Measurements from ENCODE around the gene ZDHHC20. TPM values are rescaled to one million over a fixed set of nuclear protein-coding genes. Genes with fewer than 3 reads are reported as not detected.

Gene ZDHHC20
- total and polyA plus RNA-seq, 2 of the 4 experiments (the other 2 are of a cell fraction): 16.1 to 72.4 TPM

GRCh38 chr13:21426238-21426637, 32.9 kb downstream of the ZDHHC20 start:
- no peaks in the 10 kb centered on the region for H4K20me1 ChIP-seq (ENCODE audit: insufficient read depth, low read length)
- POLR2A ChIA-PET (ENCODE audit: unreplicated experiment): no interaction called here
- CTCF ChIA-PET: interaction anchor here (0.5 kb wide), 1 partner anchor 711 kb away, joined by 3 read pairs; no protein-coding TSS in a partner anchor

More at GRCh38 chr13:21426238-21426637, 32.9 kb downstream of the ZDHHC20 start:
- H3K4me2 ChIP-seq (ENCODE audit: low read depth, low read length): no peak overlapping the region
- H3K79me1 ChIP-seq (ENCODE audit: low read depth in 1 of 2, low read length in 2 of 2): peaks cover 15 to 19% of the 10 kb centered on the region in 2 experiments
- H2AK5ac ChIP-seq (ENCODE audit: low read depth, low read length): no peak overlapping the region
- in situ Hi-C loops (cut with MboI; ENCODE audit: low sequenced_read_pairs) (no loop called here), dilution Hi-C loops (cut with HindIII; ENCODE audit: low sequenced_read_pairs, unreplicated experiment) (no loop called here), intact Hi-C loops (cut with micrococcal nuclease) (no loop called here)
- no peak overlapping the region for H4K91ac ChIP-seq (ENCODE audit: insufficient read depth, low read depth, low read length)
- TF ChIP-seq ELK1 (IDR thresholded peaks at IDR 0.05; ENCODE audit: borderline replicate concordance, low read depth, low read length) (no peak), RFX5 (IDR thresholded peaks at IDR 0.05; ENCODE audit: low read depth, low read length) (no peak), SMC3 (IDR thresholded peaks at IDR 0.05; ENCODE audit: low read depth, low read length) (no peak), FOS (IDR thresholded peaks at IDR 0.05; ENCODE audit: low read depth, low read length) (no peak), MAFK (IDR thresholded peaks at IDR 0.05; ENCODE audit: low read depth, low read length) (no peak), MXI1 (IDR thresholded peaks at IDR 0.05; ENCODE audit: borderline replicate concordance, low read depth, low read length) (no peak), RCOR1 (IDR thresholded peaks at IDR 0.05; ENCODE audit: insufficient replicate concordance, low read length) (no peak), BHLHE40 (IDR thresholded peaks at IDR 0.05; ENCODE audit: low read depth, low read length) (no peak), CTCF (conservative IDR thresholded peaks at IDR 0.05; ENCODE audit: low read depth, low read length) (no peak), CEBPB (IDR thresholded peaks at IDR 0.05; ENCODE audit: low read depth, low read length) (no peak), POLR2A (IDR thresholded peaks at IDR 0.05; ENCODE audit: low read depth, low read length) (no peak), RAD21 (IDR thresholded peaks at IDR 0.05; ENCODE audit: low read length) (no peak), CHD1 (IDR thresholded peaks at IDR 0.05; ENCODE audit: low read depth, low read length) (no peak), MAZ (IDR thresholded peaks at IDR 0.05; ENCODE audit: borderline replicate concordance, low read depth, low read length) (no peak), NFE2L2 (IDR thresholded peaks at IDR 0.05; ENCODE audit: low read depth, low read length) (no peak), USF2 (IDR thresholded peaks at IDR 0.05; ENCODE audit: low read depth, low read length) (no peak)
- no TSS peak for BruUV-seq (replicated peaks)
- no peak overlapping the region for H4K5ac ChIP-seq (ENCODE audit: low read depth, low read length)
- ATAC-seq (ENCODE audit: low read depth): no peak
- no peak overlapping the region for H3K56ac ChIP-seq (ENCODE audit: extremely low read depth, insufficient read depth, low read length)
- no peak overlapping the region for H4K8ac ChIP-seq (ENCODE audit: low read depth in 2 of 2, low read length in 2 of 2)
- H3K27ac ChIP-seq (ENCODE audit: insufficient read depth, low read length): no peak overlapping the region
- no peaks in the 10 kb centered on the region for H3K27me3 ChIP-seq (ENCODE audit: control insufficient read depth, insufficient read depth, low read length)
- H3K18ac ChIP-seq (ENCODE audit: low read depth, low read length): no peak overlapping the region
- H3K36me3 ChIP-seq (ENCODE audit: control insufficient read depth, insufficient read depth, low read length): no peaks in the 10 kb centered on the region
- H2AK9ac ChIP-seq (replicated peaks; ENCODE audit: low read depth, low read length, poor library complexity): no peak overlapping the region
- H3K9ac ChIP-seq (ENCODE audit: low read depth, low read length): no peak overlapping the region
- no peak overlapping the region for H2AFZ ChIP-seq (replicated peaks; ENCODE audit: low read length, poor library complexity)
- H3K9me3 ChIP-seq (ENCODE audit: control insufficient read depth, insufficient read depth, low read length): no peaks in the 10 kb centered on the region
- H2BK120ac ChIP-seq (ENCODE audit: low read depth, low read length): no peak overlapping the region
- H2BK20ac ChIP-seq (ENCODE audit: low read depth, low read length): no peak overlapping the region
- no peaks in the 10 kb centered on the region for H3K4me1 ChIP-seq (ENCODE audit: control insufficient read depth, insufficient read depth, low read length)
- no peaks in the 10 kb centered on the region for H3K9me1 ChIP-seq (ENCODE audit: insufficient read depth, low read length)
- DNase-seq: no peak
- H2BK15ac ChIP-seq (ENCODE audit: low read depth, low read length): no peak overlapping the region
- no peak overlapping the region for H3K23ac ChIP-seq (ENCODE audit: low read depth, low read length)
- no peak overlapping the region for H3K14ac ChIP-seq (replicated peaks; ENCODE audit: low read depth, low read length)
- no peak overlapping the region for H2BK5ac ChIP-seq (ENCODE audit: low read depth, low read length, poor library complexity, severe bottlenecking)
- no peak overlapping the region for H3K4ac ChIP-seq (ENCODE audit: low read depth, low read length)
- 83% methylated on average over 1 of the region's 1 CpG; no CpG with 5 or more reads in 1 of the 2 experiments for WGBS, 2 experiments (ENCODE audit: extremely low coverage in 2 of 2, insufficient read length in 1 of 2)
- no peak overlapping the region for H3K4me3 ChIP-seq (ENCODE audit: insufficient read depth, low read depth, low read length)
